BE2C (cell line): ENCODE measurements around the gene CD68.

Experiments
- DNase-seq: peaks from one replicate; pipeline ENCODE4 v3.0.0-alpha.2; 2020
- H3K27me3 ChIP-seq: fragments of 250-450 bp; sonication (Bioruptor Pico); 2 replicates; pipeline ENCODE4 v1.5.1; 2020; ENCODE audit warnings: mild to moderate bottlenecking
- H3K36me3 ChIP-seq: fragments of 250-450 bp; sonication (Bioruptor Pico); 2 replicates; pipeline ENCODE4 v1.5.1; 2020; ENCODE audit warnings: mild to moderate bottlenecking
- H3K4me1 ChIP-seq: fragments of 250-450 bp; sonication (Bioruptor Pico); 2 replicates; pipeline ENCODE4 v1.5.1; 2020
- H3K4me3 ChIP-seq: 2 replicates; pipeline ENCODE4 v1.5.1; 2011; ENCODE audit warnings: low read depth, low read length
- H3K9me3 ChIP-seq: fragments of 250-450 bp; sonication (Bioruptor Pico); 2 replicates; pipeline ENCODE4 v1.5.1; 2020
- CTCF ChIP-seq: IDR thresholded peaks from 2 replicates; pipeline ENCODE4 v1.5.1; 2012; ENCODE audit warnings: mild to moderate bottlenecking, low read depth, low read length

Gene CD68

GRCh38 chr17:7606280-7606679 is 26.8 kb downstream of the CD68 start:
- Histone ChIP-seq H3K27me3 (no peaks in the 10 kb centered on the region), H3K9me3 (no peaks in the 10 kb centered on the region), H3K4me3 (no peak overlapping the region), H3K4me1 (no peaks in the 10 kb centered on the region), H3K36me3 (no peaks in the 10 kb centered on the region; the same call in 1 of the 2 replicates)
- no peak for TF ChIP-seq CTCF
- DNase-seq = no peak

GRCh38 chr17:7610641-7611040 is 31.2 kb downstream of the CD68 start:
- H3K27me3 ChIP-seq = no peaks in the 10 kb centered on the region
- no peak for TF ChIP-seq CTCF
- no peaks in the 10 kb centered on the region for H3K36me3 ChIP-seq
- no peak overlapping the region for H3K4me3 ChIP-seq
- no peak for DNase-seq
- no peaks in the 10 kb centered on the region for H3K9me3 ChIP-seq
- no peaks in the 10 kb centered on the region for H3K4me1 ChIP-seq

- no peaks in the 10 kb centered on the region for H3K36me3 ChIP-seq
- TF ChIP-seq CTCF = no peak
- H3K27me3 ChIP-seq = no peaks in the 10 kb centered on the region
- H3K4me1 ChIP-seq = no peaks in the 10 kb centered on the region
- no peaks in the 10 kb centered on the region for H3K9me3 ChIP-seq
- no peak overlapping the region for H3K4me3 ChIP-seq
- DNase-seq = no peak
Measured at GRCh38 chr17:7611635-7612293, 32.3 kb downstream of the CD68 start.

- no peaks in the 10 kb centered on the region for H3K9me3 ChIP-seq
- H3K4me3 ChIP-seq = no peak overlapping the region
- no peaks in the 10 kb centered on the region for H3K27me3 ChIP-seq
- no peaks in the 10 kb centered on the region for H3K36me3 ChIP-seq
- H3K4me1 ChIP-seq = no peaks in the 10 kb centered on the region
- no peak for TF ChIP-seq CTCF
- DNase-seq = no peak
Measured at GRCh38 chr17:7612294-7612640, 32.8 kb downstream of the CD68 start.

- peak overlapping the region; percentile 73 for H3K4me3 ChIP-seq
- no peaks in the 10 kb centered on the region for H3K36me3 ChIP-seq
- no peaks in the 10 kb centered on the region for H3K4me1 ChIP-seq
- no peak for TF ChIP-seq CTCF
- DNase-seq = no peak
- H3K27me3 ChIP-seq = no peaks in the 10 kb centered on the region
- no peaks in the 10 kb centered on the region for H3K9me3 ChIP-seq
Measured at GRCh38 chr17:7613769-7614424, 34.5 kb downstream of the CD68 start.
